Measurements from ENCODE around the gene GFPT2. TPM values are rescaled to one million over a fixed set of nuclear protein-coding genes. Genes with fewer than 3 reads are reported as not detected.
"Not testable (repeated sequence)": the region's sequence is repeated elsewhere in the genome, so short reads cannot be mapped to it uniquely, and the experiment has no call there.

The GFPT2 gene
- total RNA-seq, 4 donors from 2014 or later: 5.5 to 15.6 (median 6.4) TPM; not detected in 1

GRCh38 chr5:180303226-180304015 lies 49.7 kb downstream of the GFPT2 start:
- Histone ChIP-seq H3K27me3 (no peaks in the 10 kb centered on the region), H3K4me3 (no peak overlapping the region), H3K27ac (no peak overlapping the region), H3K36me3 (no peaks in the 10 kb centered on the region), H3K4me1 (no peaks in the 10 kb centered on the region), H3K9me3 (no peaks in the 10 kb centered on the region)
- intact Hi-C loops (cut with DNase I): no loop called here
- no peak for TF ChIP-seq POLR2A (IDR thresholded peaks at IDR 0.05)
- no peak for TF ChIP-seq CTCF (IDR thresholded peaks at IDR 0.05)
- no peak for DNase-seq
- WGBS, 2 donors: 87 to 90% methylated on average over 14 to 16 of the region's 17 CpGs

GRCh38 chr5:180302256-180302655 lies 50.9 kb downstream of the GFPT2 start:
- Histone ChIP-seq H3K36me3 (no peaks in the 10 kb centered on the region), H3K9me3 (no peaks in the 10 kb centered on the region), H3K27me3 (no peaks in the 10 kb centered on the region), H3K4me1 (no peaks in the 10 kb centered on the region), H3K27ac (no peak overlapping the region), H3K4me3 (no peak overlapping the region)
- no peak for DNase-seq
- intact Hi-C loops (cut with DNase I): no loop called here
- TF ChIP-seq POLR2A (IDR thresholded peaks at IDR 0.05) (no peak), CTCF (IDR thresholded peaks at IDR 0.05) (no peak)
- WGBS, 2 donors: 90 to 93% methylated on average over 10 of the region's 10 CpGs

GRCh38 chr5:180301253-180301652 lies 51.9 kb downstream of the GFPT2 start:
- no peaks in the 10 kb centered on the region for H3K4me1 ChIP-seq

GRCh38 chr5:180299526-180299925 lies 53.6 kb downstream of the GFPT2 start:
- no peaks in the 10 kb centered on the region for H3K27me3 ChIP-seq
- H3K4me3 ChIP-seq: no peak overlapping the region
- intact Hi-C loops (cut with DNase I): loop anchor here (10.0 kb wide), 1 partner anchor 165 kb away; no protein-coding TSS in a partner anchor
- peaks cover 0 to 2% (median 0%) of the 10 kb centered on the region in 3 donors for H3K4me1 ChIP-seq
- H3K27ac ChIP-seq: no peak overlapping the region
- no peaks in the 10 kb centered on the region for H3K9me3 ChIP-seq
- WGBS, 2 donors: 69 to 73% methylated on average over 2 of the region's 3 CpGs
- no peaks in the 10 kb centered on the region for H3K36me3 ChIP-seq
- TF ChIP-seq CTCF (IDR thresholded peaks at IDR 0.05) (no peak), POLR2A (IDR thresholded peaks at IDR 0.05) (no peak)
- no peak for DNase-seq

More at GRCh38 chr5:180301253-180301652, 51.9 kb downstream of the GFPT2 start:
- H3K27me3 ChIP-seq: no peaks in the 10 kb centered on the region
- no peak overlapping the region for H3K27ac ChIP-seq
- no peaks in the 10 kb centered on the region for H3K9me3 ChIP-seq
- no peak overlapping the region for H3K4me3 ChIP-seq
- no peak for DNase-seq
- WGBS, 2 donors: 63 to 66% methylated on average over 4 of the region's 4 CpGs
- H3K36me3 ChIP-seq: no peaks in the 10 kb centered on the region
- no peak for TF ChIP-seq CTCF (IDR thresholded peaks at IDR 0.05)
- TF ChIP-seq POLR2A (IDR thresholded peaks at IDR 0.05): no peak
- intact Hi-C loops (cut with DNase I): no loop called here

GRCh38 chr5:180299014-180299413 lies 54.1 kb downstream of the GFPT2 start:
- 85% methylated on average over 5 of the region's 14 CpGs; no CpG with 5 or more reads in 1 of the 2 donors for WGBS, 2 donors
- intact Hi-C loops (cut with DNase I): loop anchor here (10.0 kb wide), 1 partner anchor 166 kb away; no protein-coding TSS in a partner anchor
- DNase-seq: not testable (repeated sequence)

More at GRCh38 chr5:180299014-180299413, 54.1 kb downstream of the GFPT2 start:
- H3K4me1 ChIP-seq, H3K36me3 ChIP-seq, H3K9me3 ChIP-seq, H3K27me3 ChIP-seq, H3K4me3 ChIP-seq, H3K27ac ChIP-seq: not testable (repeated sequence)

All from esophagus squamous epithelium (tissue), 5 donors.